H9 (cell line): ENCODE data around the gene TMEM92. TPM values are rescaled to one million over a fixed set of nuclear protein-coding genes. Genes with fewer than 3 reads are reported as not detected.

Experiments used
- DNase-seq: peaks from one replicate; pipeline ENCODE4 v3.0.0-alpha.2; 2017
- H2AFZ ChIP-seq: one replicate; pipeline ENCODE4 v1.6.1; 2013; ENCODE audit warnings: mild to moderate bottlenecking, low read length, control low read depth, moderate library complexity
- H2AK5ac ChIP-seq: 2 replicates; pipeline ENCODE4 v1.6.1; 2013; ENCODE audit warnings: low read length, control low read depth, mixed read lengths; ENCODE audit not compliant: insufficient read length
- H2BK120ac ChIP-seq: one replicate; pipeline ENCODE4 v1.6.1; 2013; ENCODE audit warnings: low read depth, mild to moderate bottlenecking, low read length, control low read depth, inconsistent platforms; ENCODE audit not compliant: poor library complexity, severe bottlenecking
- H2BK12ac ChIP-seq: 2 replicates; pipeline ENCODE4 v1.6.1; 2013; ENCODE audit warnings: low read length, control low read depth, mixed read lengths, low read depth; ENCODE audit not compliant: insufficient read length
- H2BK15ac ChIP-seq: 2 replicates; pipeline ENCODE4 v1.6.1; 2013; ENCODE audit warnings: low read depth, low read length, control low read depth
- H2BK20ac ChIP-seq: one replicate; pipeline ENCODE4 v1.6.1; 2013; ENCODE audit warnings: low read depth, mild to moderate bottlenecking, low read length, control low read depth, inconsistent platforms; ENCODE audit not compliant: poor library complexity, severe bottlenecking
- H2BK5ac ChIP-seq: 2 replicates; pipeline ENCODE4 v1.6.1; 2013; ENCODE audit warnings: low read length, control low read depth, mixed read lengths; ENCODE audit not compliant: insufficient read length
- H3K14ac ChIP-seq: 2 replicates; pipeline ENCODE4 v1.6.1; 2013; ENCODE audit warnings: low read length, control low read depth; ENCODE audit not compliant: insufficient read depth
- H3K18ac ChIP-seq: 2 replicates; pipeline ENCODE4 v1.6.1; 2013; ENCODE audit warnings: low read depth, mild to moderate bottlenecking, mixed read lengths, low read length, control low read depth; ENCODE audit not compliant: insufficient read length
- H3K23ac ChIP-seq: 2 replicates; pipeline ENCODE4 v1.6.1; 2013; ENCODE audit warnings: low read length, control low read depth, mixed read lengths, low read depth; ENCODE audit not compliant: insufficient read length
- H3K23me2 ChIP-seq: 2 replicates; pipeline ENCODE4 v1.6.1; 2013; ENCODE audit warnings: low read depth, mild to moderate bottlenecking, mixed read lengths, low read length, control low read depth; ENCODE audit not compliant: insufficient read length, poor library complexity, severe bottlenecking
- H3K27ac ChIP-seq: 2 replicates; pipeline ENCODE4 v1.5.1; 2013; ENCODE audit warnings: low read length, control low read depth, mixed read lengths, low read depth; ENCODE audit not compliant: insufficient read length
- H3K27me3 ChIP-seq: 2 replicates; pipeline ENCODE4 v1.6.1; 2013; ENCODE audit warnings: low read length, control low read depth, inconsistent platforms; ENCODE audit not compliant: insufficient read depth
- H3K4ac ChIP-seq: 2 replicates; pipeline ENCODE4 v1.6.1; 2013; ENCODE audit warnings: low read depth, mild to moderate bottlenecking, control low read depth, inconsistent platforms, low read length, moderate library complexity
- H3K4me1 ChIP-seq: 2 replicates; pipeline ENCODE4 v1.6.1; 2013; ENCODE audit warnings: low read length, control low read depth, inconsistent platforms; ENCODE audit not compliant: insufficient read depth
- H3K4me2 ChIP-seq: 2 replicates; pipeline ENCODE4 v1.6.1; 2013; ENCODE audit warnings: low read length, control low read depth, mixed read lengths; ENCODE audit not compliant: insufficient read length, insufficient read depth
- H3K56ac ChIP-seq: 2 replicates; pipeline ENCODE4 v1.6.1; 2013; ENCODE audit warnings: low read depth, mild to moderate bottlenecking, mixed read lengths, low read length, control low read depth; ENCODE audit not compliant: insufficient read length
- H3K79me1 ChIP-seq: 2 replicates; pipeline ENCODE4 v1.6.1; 2013; ENCODE audit warnings: low read depth, mild to moderate bottlenecking, moderate library complexity, low read length, control low read depth, inconsistent platforms; ENCODE audit not compliant: insufficient read depth, poor library complexity, severe bottlenecking
- H3K79me2 ChIP-seq: 2 replicates; pipeline ENCODE4 v1.6.1; 2013; ENCODE audit warnings: low read length, control low read depth, inconsistent platforms; ENCODE audit not compliant: insufficient read depth
- H3K9ac ChIP-seq: 2 replicates; pipeline ENCODE4 v1.6.1; 2013; ENCODE audit warnings: low read length, control low read depth, mixed read lengths; ENCODE audit not compliant: insufficient read length; ENCODE audit errors: extremely low read depth
- H3K9me3 ChIP-seq: one replicate; pipeline ENCODE4 v1.6.1; 2013; ENCODE audit warnings: low read depth, low read length, inconsistent platforms; ENCODE audit not compliant: control insufficient read depth
- H3T11ph ChIP-seq: one replicate; pipeline ENCODE4 v1.6.1; 2013; ENCODE audit warnings: mild to moderate bottlenecking, low read length, control low read depth, inconsistent platforms
- H4K20me1 ChIP-seq: one replicate; pipeline ENCODE4 v1.6.1; 2013; ENCODE audit not compliant: control insufficient read depth, insufficient read length, insufficient read depth
- H4K5ac ChIP-seq: 2 replicates; pipeline ENCODE4 v1.6.1; 2013; ENCODE audit warnings: low read depth, mild to moderate bottlenecking, mixed read lengths, low read length, control low read depth; ENCODE audit not compliant: insufficient read length
- H4K8ac ChIP-seq: replicated peaks from 2 replicates; pipeline ENCODE4 v1.6.1; 2013; ENCODE audit warnings: low read length, control low read depth, mixed read lengths, low read depth; ENCODE audit not compliant: insufficient read length
- H4K91ac ChIP-seq: 2 replicates; pipeline ENCODE4 v1.6.1; 2013; ENCODE audit warnings: low read depth, mild to moderate bottlenecking, moderate library complexity, mixed read lengths, low read length, control low read depth; ENCODE audit not compliant: insufficient read length
- H3K27ac Mint-ChIP-seq, 3 experiments: 2 replicates in 2 of 3; 3 replicates in 1 of 3; pipeline ENCODE4 v1.8.0; 2020 to 2021; ENCODE audit warnings: mixed read lengths in 3 of 3, mild to moderate bottlenecking in 1 of 3, moderate library complexity in 1 of 3
- H3K27me3 Mint-ChIP-seq: 2 replicates; pipeline ENCODE4 v1.8.0; 2021; ENCODE audit warnings: low read depth, mild to moderate bottlenecking, moderate library complexity, mixed read lengths
- H3K36me3 Mint-ChIP-seq, 3 experiments: 2 replicates in 2 of 3; 3 replicates in 1 of 3; pipeline ENCODE4 v1.8.0; 2020 to 2021; ENCODE audit warnings: low read depth in 3 of 3, mixed read lengths in 3 of 3; ENCODE audit not compliant: insufficient read depth in 1 of 3
- H3K4me1 Mint-ChIP-seq, 2 experiments: 2 replicates each; pipeline ENCODE4 v1.8.0; 2020; ENCODE audit warnings: mixed read lengths in 2 of 2
- H3K4me3 Mint-ChIP-seq, 2 experiments: 2 replicates in 1 of 2; 3 replicates in 1 of 2; pipeline ENCODE4 v1.8.0; 2020 to 2021; ENCODE audit warnings: mild to moderate bottlenecking in 2 of 2, mixed read lengths in 2 of 2, moderate library complexity in 1 of 2
- H3K9me3 Mint-ChIP-seq, 2 experiments: 2 replicates in 1 of 2; 3 replicates in 1 of 2; pipeline ENCODE4 v1.8.0; 2020; ENCODE audit warnings: mild to moderate bottlenecking in 2 of 2, mixed read lengths in 2 of 2, moderate library complexity in 1 of 2
- CTCF ChIP-seq: fragments of 200-600 bp; sonication (generic); conservative IDR thresholded peaks from 3 replicates; pipeline ENCODE4 v1.8.0; 2021; ENCODE audit warnings: antibody characterized with exemption, mild to moderate bottlenecking
- WGBS: extraction: QIAGEN DNeasy Blood & Tissue Kit; methylation state at CpG from one replicate; pipeline ENCODE4 v1.1.7; 2013; ENCODE audit warnings: missing lambda C conversion rate, low lambda C conversion rate, mixed read lengths; ENCODE audit not compliant: insufficient read length; ENCODE audit errors: extremely low coverage; 5-methylcytosine and 5-hydroxymethylcytosine counted together
- total RNA-seq: library from RNA; stranded (reverse); gene quantifications from 2 replicates; pipeline ENCODE4 v1.2.1, GENCODE V29; 2021

TMEM92 gene
- total RNA-seq, 1 experiment from 2014 or later: 10.9 TPM

GRCh38 chr17:50301891-50302584, 27.8 kb downstream of the TMEM92 start:
- H3T11ph ChIP-seq: no peak overlapping the region
- no peaks in the 10 kb centered on the region for H3K27me3 ChIP-seq
- H2BK5ac ChIP-seq: no peak overlapping the region
- WGBS: no CpG with 5 or more reads among the region's 9 CpGs
- no peaks in the 10 kb centered on the region for H3K79me2 ChIP-seq
- Mint-ChIP-seq H3K9me3 (no peaks in the 10 kb centered on the region), H3K36me3 (no peaks in the 10 kb centered on the region), H3K4me3 (no peak overlapping the region), H3K27me3 (peaks cover 5% of the 10 kb centered on the region; the same call in 1 of the 2 replicates), H3K4me1 (peaks cover 17 to 37% of the 10 kb centered on the region in 2 experiments), H3K27ac (peak overlapping the region in 1 of 3 experiments; percentile 57; a peak in 1 of 7 replicates)
- DNase-seq: no peak
- no peak overlapping the region for H3K9ac ChIP-seq
- H4K91ac ChIP-seq: no peak overlapping the region
- no peaks in the 10 kb centered on the region for H3K79me1 ChIP-seq
- no peak overlapping the region for H3K4ac ChIP-seq
- no peak overlapping the region for H4K5ac ChIP-seq
- peaks cover 2% of the 10 kb centered on the region; the same call in 1 of the 2 replicates for H3K4me1 ChIP-seq
- H3K56ac ChIP-seq: no peak overlapping the region
- H2BK15ac ChIP-seq: no peak overlapping the region
- H2BK12ac ChIP-seq: no peak overlapping the region
- H2AFZ ChIP-seq: no peak overlapping the region
- no peak overlapping the region for H3K4me2 ChIP-seq
- H2AK5ac ChIP-seq: no peak overlapping the region
- no peak overlapping the region for H2BK20ac ChIP-seq
- H2BK120ac ChIP-seq: no peak overlapping the region
- H3K23me2 ChIP-seq: no peaks in the 10 kb centered on the region
- TF ChIP-seq CTCF: no peak
- no peak overlapping the region for H3K14ac ChIP-seq
- H3K23ac ChIP-seq: no peak overlapping the region
- H3K18ac ChIP-seq: no peak overlapping the region
- no peak overlapping the region for H4K8ac ChIP-seq
- no peak overlapping the region for H3K27ac ChIP-seq
- peaks cover 4% of the 10 kb centered on the region for H4K20me1 ChIP-seq
- no peaks in the 10 kb centered on the region for H3K9me3 ChIP-seq
